ENCODE results near the gene MACROH2A1.

- TF ChIP-seq CTCF (conservative IDR thresholded peaks at IDR 0.05; ENCODE audit: low read depth, low read length) (no peak), POLR2A (IDR thresholded peaks at IDR 0.05; ENCODE audit: low read depth, low read length) (no peak), RCOR1 (IDR thresholded peaks at IDR 0.05; ENCODE audit: insufficient replicate concordance, low read length) (no peak), MXI1 (IDR thresholded peaks at IDR 0.05; ENCODE audit: borderline replicate concordance, low read depth, low read length) (no peak), RAD21 (IDR thresholded peaks at IDR 0.05; ENCODE audit: low read length) (no peak), RFX5 (IDR thresholded peaks at IDR 0.05; ENCODE audit: low read depth, low read length) (no peak), SMC3 (IDR thresholded peaks at IDR 0.05; ENCODE audit: low read depth, low read length) (no peak), CEBPB (IDR thresholded peaks at IDR 0.05; ENCODE audit: low read depth, low read length) (no peak), MAFK (IDR thresholded peaks at IDR 0.05; ENCODE audit: low read depth, low read length) (no peak), FOS (IDR thresholded peaks at IDR 0.05; ENCODE audit: low read depth, low read length) (no peak), MAZ (IDR thresholded peaks at IDR 0.05; ENCODE audit: borderline replicate concordance, low read depth, low read length) (no peak), USF2 (IDR thresholded peaks at IDR 0.05; ENCODE audit: low read depth, low read length) (no peak), NFE2L2 (IDR thresholded peaks at IDR 0.05; ENCODE audit: low read depth, low read length) (no peak), BHLHE40 (IDR thresholded peaks at IDR 0.05; ENCODE audit: low read depth, low read length) (no peak)
Measured at GRCh38 chr5:135294793-135295192, 104.2 kb downstream of the MACROH2A1 start.

Measured in IMR-90 (cell line).